ENCODE results near the gene PWP2.

GRCh38 chr21:44071359-44072104 is 35.7 kb upstream of the PWP2 start:
- TF ChIP-seq CTCF (IDR thresholded peaks at IDR 0.05; ENCODE audit: low read depth, low read length, poor library complexity, severe bottlenecking) (no peak), EZH2phosphoT487 (IDR thresholded peaks at IDR 0.05; ENCODE audit: borderline replicate concordance, low read length) (no peak)

Measured in DOHH2 (cell line).